Suprapubic skin (tissue), 4 donors: Measurements from ENCODE around the gene SIRT5. TPM values are rescaled to one million over a fixed set of nuclear protein-coding genes. Genes with fewer than 3 reads are reported as not detected.

Experiments used
- DNase-seq, 2 donors: peaks; one replicate each; pipeline ENCODE4 v3.0.0-alpha.2; 2019; ENCODE audit warnings: low spot score in 2 of 2
- H3K27ac ChIP-seq: fragments of 200-600 bp; sonication (generic); one replicate; pipeline ENCODE4 v1.5.1; 2019
- H3K27me3 ChIP-seq: fragments of 200-600 bp; sonication (generic); one replicate; pipeline ENCODE4 v1.5.1; 2019
- H3K36me3 ChIP-seq: fragments of 200-600 bp; sonication (generic); one replicate; pipeline ENCODE4 v1.5.1; 2019
- H3K4me1 ChIP-seq: fragments of 200-600 bp; sonication (generic); one replicate; pipeline ENCODE4 v1.5.1; 2019
- H3K4me3 ChIP-seq: fragments of 200-600 bp; sonication (generic); one replicate; pipeline ENCODE4 v1.5.1; 2019; ENCODE audit warnings: mild to moderate bottlenecking
- H3K9me3 ChIP-seq: fragments of 200-600 bp; sonication (generic); one replicate; pipeline ENCODE4 v1.5.1; 2019
- CTCF ChIP-seq, 2 donors: fragments of 200-600 bp in 1 of 2; fragments of 450-650 bp in 1 of 2; sonication (generic) in 1 of 2; IDR thresholded peaks; one replicate each; pipeline ENCODE4 v1.5.1; 2016 to 2019; ENCODE audit warnings: antibody characterized with exemption in 2 of 2, mild to moderate bottlenecking in 1 of 2, moderate library complexity in 1 of 2
- EP300 ChIP-seq: sonication (generic); formaldehyde crosslinking; IDR thresholded peaks from one replicate; pipeline ENCODE4 v1.6.1; 2017; ENCODE audit warnings: antibody characterized with exemption
- POLR2A ChIP-seq, 2 donors: fragments of 450-650 bp; IDR thresholded peaks; one replicate each; pipeline ENCODE4 v1.6.1; 2017; ENCODE audit warnings: antibody characterized with exemption in 2 of 2, mild to moderate bottlenecking in 2 of 2, moderate library complexity in 2 of 2
- POLR2AphosphoS5 ChIP-seq, 3 donors: sonication (generic); formaldehyde crosslinking; IDR thresholded peaks; one replicate each; pipeline ENCODE4 v1.6.1; 2017; ENCODE audit warnings: antibody characterized with exemption in 3 of 3
- WGBS: methylation state at CpG from one replicate; pipeline ENCODE4 v1.1.5; 2018; 5-methylcytosine and 5-hydroxymethylcytosine counted together
- total RNA-seq, 4 donors: library from RNA; depleted of rRNA; stranded (reverse); fragments of >200 nt; gene quantifications; one replicate each; pipeline ENCODE4 v1.1.0, GENCODE V29; 2016

Gene SIRT5
- total RNA-seq, 4 donors from 2014 or later, result 5.7 to 17.8 (median 8.7) TPM

DNA sequence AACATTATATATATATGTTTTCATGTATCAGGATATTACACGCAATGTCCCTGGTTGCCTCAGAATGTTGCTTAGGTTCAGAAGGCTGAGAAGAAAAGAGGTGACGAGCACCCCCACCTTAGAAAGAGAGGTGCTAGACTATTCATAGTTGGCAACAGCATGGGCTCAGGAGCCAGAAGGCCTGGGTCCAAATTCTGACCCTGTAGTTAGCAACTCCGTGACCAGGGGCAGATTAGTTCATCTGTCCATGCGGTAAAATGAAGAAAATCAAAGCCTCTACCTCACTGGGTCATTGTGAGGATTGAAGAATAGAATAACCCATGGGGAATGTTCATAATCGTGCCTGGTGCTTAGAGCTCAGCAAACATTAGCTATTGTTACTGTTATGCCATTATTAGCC is 5.4 kb upstream of the SIRT5 start:
- Histone ChIP-seq H3K4me1 (peaks cover 9% of the 10 kb centered on the region), H3K27ac (no peak overlapping the region), H3K9me3 (no peaks in the 10 kb centered on the region), H3K36me3 (no peaks in the 10 kb centered on the region), H3K4me3 (no peak overlapping the region), H3K27me3 (no peaks in the 10 kb centered on the region)
- DNase-seq, result no peak
- TF ChIP-seq POLR2A (IDR thresholded peaks at IDR 0.05), result no peak
- no peak for TF ChIP-seq CTCF (IDR thresholded peaks at IDR 0.05)
- TF ChIP-seq EP300, result no peak
- no peak for TF ChIP-seq POLR2AphosphoS5 (IDR thresholded peaks at IDR 0.05)
- 92% methylated on average over 5 of the region's 5 CpGs for WGBS

- no peak overlapping the region for H3K27ac ChIP-seq
- TF ChIP-seq EP300 (no peak), POLR2AphosphoS5 (IDR thresholded peaks at IDR 0.05) (no peak), POLR2A (IDR thresholded peaks at IDR 0.05) (no peak), CTCF (IDR thresholded peaks at IDR 0.05) (no peak)
- WGBS, result 90% methylated on average over 7 of the region's 7 CpGs
Observed at GRCh38 chr6:13572240-13572639, 2.2 kb upstream of the SIRT5 start.

GRCh38 chr6:13572951-13573654 is 1.3 kb upstream of the SIRT5 start:
- WGBS, result 86% methylated on average over 16 of the region's 16 CpGs
- H3K27ac ChIP-seq, result peak overlapping the region; percentile 90
- H3K4me3 ChIP-seq, result peak overlapping the region; percentile 74
- H3K36me3 ChIP-seq, result no peaks in the 10 kb centered on the region
- no peaks in the 10 kb centered on the region for H3K27me3 ChIP-seq
- no peaks in the 10 kb centered on the region for H3K9me3 ChIP-seq
- no peak for TF ChIP-seq POLR2A (IDR thresholded peaks at IDR 0.05)
- TF ChIP-seq EP300, result no peak
- TF ChIP-seq CTCF (IDR thresholded peaks at IDR 0.05), result no peak
- no peak for TF ChIP-seq POLR2AphosphoS5 (IDR thresholded peaks at IDR 0.05)
- DNase-seq, result no peak
- H3K4me1 ChIP-seq, result peaks cover 12% of the 10 kb centered on the region

More at GRCh38 chr6:13572240-13572639, 2.2 kb upstream of the SIRT5 start:
- Histone ChIP-seq H3K9me3 (no peaks in the 10 kb centered on the region), H3K36me3 (no peaks in the 10 kb centered on the region), H3K27me3 (no peaks in the 10 kb centered on the region), H3K4me3 (no peak overlapping the region), H3K4me1 (peaks cover 12% of the 10 kb centered on the region)
- no peak for DNase-seq

- Histone ChIP-seq H3K9me3 (no peaks in the 10 kb centered on the region), H3K36me3 (no peaks in the 10 kb centered on the region), H3K4me3 (peak overlapping the region; percentile 74), H3K27ac (peak overlapping the region; percentile 90), H3K27me3 (no peaks in the 10 kb centered on the region), H3K4me1 (peaks cover 12% of the 10 kb centered on the region)
- 7% methylated on average over 14 of the region's 14 CpGs for WGBS
- no peak for DNase-seq
- no peak for TF ChIP-seq EP300
- TF ChIP-seq CTCF (IDR thresholded peaks at IDR 0.05), result no peak
- no peak for TF ChIP-seq POLR2AphosphoS5 (IDR thresholded peaks at IDR 0.05)
- no peak for TF ChIP-seq POLR2A (IDR thresholded peaks at IDR 0.05)
Observed at GRCh38 chr6:13573669-13574110, 711 bp upstream of the SIRT5 start.

DNA sequence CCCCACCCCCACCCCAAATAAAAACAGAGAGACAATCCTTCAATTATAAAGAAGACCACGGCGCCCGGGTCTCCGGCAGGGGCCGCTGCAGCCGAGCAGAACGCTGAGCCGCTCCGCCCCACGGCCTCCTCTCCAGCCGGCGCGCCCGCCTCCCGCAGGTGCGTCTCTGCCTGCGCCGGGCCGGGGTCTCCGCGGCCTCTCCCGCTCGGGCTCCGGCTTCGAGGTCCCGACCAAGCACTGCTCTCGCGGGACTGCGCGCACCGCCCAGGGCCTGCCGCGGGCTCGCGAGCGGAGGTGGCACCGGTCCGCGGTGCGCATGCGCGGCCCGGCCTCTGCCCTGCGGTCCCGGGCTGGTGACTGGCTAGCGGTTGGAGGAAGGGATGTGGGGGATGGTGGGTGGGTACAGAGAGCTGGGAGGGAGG is 241 bp upstream of the SIRT5 start:
- TF ChIP-seq POLR2A (IDR thresholded peaks at IDR 0.05), result no peak
- no peak for TF ChIP-seq EP300
- peak in 1 of 3 donors; percentile 6 for TF ChIP-seq POLR2AphosphoS5 (IDR thresholded peaks at IDR 0.05)
- TF ChIP-seq CTCF (IDR thresholded peaks at IDR 0.05), result peak in 1 of 2 donors; percentile 64
- peak overlapping the region; percentile 74 for H3K4me3 ChIP-seq
- H3K36me3 ChIP-seq, result no peaks in the 10 kb centered on the region
- peak overlapping the region; percentile 90 for H3K27ac ChIP-seq
- no peaks in the 10 kb centered on the region for H3K27me3 ChIP-seq
- WGBS, result 0% methylated on average over 2 of the region's 46 CpGs
- peaks cover 12% of the 10 kb centered on the region for H3K4me1 ChIP-seq
- peak; percentile 92 to 93 for DNase-seq
- H3K9me3 ChIP-seq, result no peaks in the 10 kb centered on the region
